Measurements from ENCODE around the gene HOXA11.

The HOXA11 gene

GRCh38 chr7:27138472-27138871 lies 46.6 kb downstream of the HOXA11 start:
- H3K36me3 ChIP-seq (ENCODE audit: insufficient read depth, low read length): peaks cover 3% of the 10 kb centered on the region; the same call in 1 of the 2 replicates
- no peaks in the 10 kb centered on the region for H3K9me3 ChIP-seq (ENCODE audit: insufficient read depth, low read length, severe bottlenecking)
- no peak overlapping the region for H3K27ac ChIP-seq (ENCODE audit: low read length)
- no peak for DNase-seq
- no peak for TF ChIP-seq EZH2 (IDR thresholded peaks at IDR 0.05; ENCODE audit: borderline replicate concordance, low read depth, low read length, severe bottlenecking)
- H3K9ac ChIP-seq (ENCODE audit: low read depth, low read length): no peak overlapping the region
- H3K27me3 ChIP-seq (ENCODE audit: insufficient read depth, low read length, poor library complexity): peaks cover 5% of the 10 kb centered on the region
- no peak overlapping the region for H2AFZ ChIP-seq (ENCODE audit: low read depth, low read length)
- H4K20me1 ChIP-seq (ENCODE audit: insufficient read depth, low read length): no peaks in the 10 kb centered on the region
- H3K4me1 ChIP-seq (ENCODE audit: insufficient read depth, low read length): no peaks in the 10 kb centered on the region
- H3K79me2 ChIP-seq (ENCODE audit: insufficient read depth, low read length): no peaks in the 10 kb centered on the region
- H3K4me3 ChIP-seq (ENCODE audit: low read depth in 1 of 2, low read length in 2 of 2): no peak overlapping the region
- H3K4me2 ChIP-seq (ENCODE audit: insufficient read depth, low read length): no peak overlapping the region
- no peak for ATAC-seq (ENCODE audit: insufficient read depth, low read depth)

GRCh38 chr7:27137640-27138315 lies 47.3 kb downstream of the HOXA11 start:
- no peaks in the 10 kb centered on the region for H3K4me1 ChIP-seq (ENCODE audit: insufficient read depth, low read length)
- no peak overlapping the region for H2AFZ ChIP-seq (ENCODE audit: low read depth, low read length)
- H3K79me2 ChIP-seq (ENCODE audit: insufficient read depth, low read length): no peaks in the 10 kb centered on the region
- ATAC-seq (ENCODE audit: insufficient read depth, low read depth) (no peak), DNase-seq (no peak)
- no peak overlapping the region for H3K9ac ChIP-seq (ENCODE audit: low read depth, low read length)
- peaks cover 5% of the 10 kb centered on the region for H3K27me3 ChIP-seq (ENCODE audit: insufficient read depth, low read length, poor library complexity)
- H3K9me3 ChIP-seq (ENCODE audit: insufficient read depth, low read length, severe bottlenecking): no peaks in the 10 kb centered on the region
- no peak overlapping the region for H3K27ac ChIP-seq (ENCODE audit: low read length)
- H3K4me2 ChIP-seq (ENCODE audit: insufficient read depth, low read length): no peak overlapping the region
- peaks cover 1% of the 10 kb centered on the region; the same call in 1 of the 2 replicates for H3K36me3 ChIP-seq (ENCODE audit: insufficient read depth, low read length)
- no peaks in the 10 kb centered on the region for H4K20me1 ChIP-seq (ENCODE audit: insufficient read depth, low read length)
- TF ChIP-seq CTCF (IDR thresholded peaks at IDR 0.05; ENCODE audit: borderline replicate concordance, extremely low read depth, low read length, poor library complexity, severe bottlenecking) (no peak), EZH2 (IDR thresholded peaks at IDR 0.05; ENCODE audit: borderline replicate concordance, low read depth, low read length, severe bottlenecking) (no peak)
- no peak overlapping the region for H3K4me3 ChIP-seq (ENCODE audit: low read depth in 1 of 2, low read length in 2 of 2)

GRCh38 chr7:27134392-27134791 lies 50.6 kb downstream of the HOXA11 start:
- H3K27me3 ChIP-seq (ENCODE audit: insufficient read depth, low read length, poor library complexity): peaks cover 5% of the 10 kb centered on the region
- ATAC-seq (ENCODE audit: insufficient read depth, low read depth): no peak

More at GRCh38 chr7:27134392-27134791, 50.6 kb downstream of the HOXA11 start:
- Histone ChIP-seq H3K4me2 (ENCODE audit: insufficient read depth, low read length) (no peak overlapping the region), H3K4me3 (ENCODE audit: low read depth in 1 of 2, low read length in 2 of 2) (no peak overlapping the region), H2AFZ (ENCODE audit: low read depth, low read length) (no peak overlapping the region), H3K27ac (ENCODE audit: low read length) (no peak overlapping the region), H3K36me3 (ENCODE audit: insufficient read depth, low read length) (no peaks in the 10 kb centered on the region), H3K79me2 (ENCODE audit: insufficient read depth, low read length) (no peaks in the 10 kb centered on the region), H3K9ac (ENCODE audit: low read depth, low read length) (no peak overlapping the region), H3K4me1 (ENCODE audit: insufficient read depth, low read length) (no peaks in the 10 kb centered on the region), H3K9me3 (ENCODE audit: insufficient read depth, low read length, severe bottlenecking) (no peaks in the 10 kb centered on the region), H4K20me1 (ENCODE audit: insufficient read depth, low read length) (no peaks in the 10 kb centered on the region)
- TF ChIP-seq EZH2 (IDR thresholded peaks at IDR 0.05; ENCODE audit: borderline replicate concordance, low read depth, low read length, severe bottlenecking): no peak
- TF ChIP-seq CTCF (IDR thresholded peaks at IDR 0.05; ENCODE audit: borderline replicate concordance, extremely low read depth, low read length, poor library complexity, severe bottlenecking): no peak
- no peak for DNase-seq

Data from DND-41 (cell line).